GM12801 (cell line): ENCODE data around the gene RAB11FIP4.

Source experiments
- CTCF ChIP-seq: IDR thresholded peaks from one replicate; pipeline ENCODE4 v1.5.1; 2011; ENCODE audit warnings: control low read depth; ENCODE audit not compliant: insufficient read length; ENCODE audit errors: extremely low read depth

Gene RAB11FIP4

GRCh38 chr17:31525801-31526549, 134.5 kb downstream of the RAB11FIP4 start:
- TF ChIP-seq CTCF, result no peak

DNA sequence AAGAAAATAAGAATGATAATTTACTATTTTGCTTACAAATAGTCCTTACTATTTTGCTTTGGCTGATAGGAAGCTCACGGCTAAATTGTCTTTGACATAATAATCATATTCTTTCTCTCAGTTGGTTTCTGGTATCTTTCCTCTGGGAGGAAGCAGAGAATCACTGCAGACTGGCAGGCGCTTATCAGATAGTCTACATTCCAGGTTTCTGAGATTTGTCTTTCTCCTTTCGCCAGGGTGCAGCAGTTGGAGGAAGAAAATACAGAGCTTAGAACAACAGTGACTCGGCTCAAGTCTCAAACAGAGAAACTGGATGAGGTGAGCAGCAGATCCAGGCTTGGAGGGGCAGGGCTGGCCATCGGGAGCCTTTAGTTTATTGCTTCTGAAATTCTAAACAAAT, 136.1 kb downstream of the RAB11FIP4 start:
- TF ChIP-seq CTCF, result no peak

- TF ChIP-seq CTCF, result no peak
These were observed 136.9 kb downstream of the RAB11FIP4 start for GRCh38 chr17:31528291-31528874.

GRCh38 chr17:31529841-31530251, 138.4 kb downstream of the RAB11FIP4 start:
- TF ChIP-seq CTCF, result no peak

DNA sequence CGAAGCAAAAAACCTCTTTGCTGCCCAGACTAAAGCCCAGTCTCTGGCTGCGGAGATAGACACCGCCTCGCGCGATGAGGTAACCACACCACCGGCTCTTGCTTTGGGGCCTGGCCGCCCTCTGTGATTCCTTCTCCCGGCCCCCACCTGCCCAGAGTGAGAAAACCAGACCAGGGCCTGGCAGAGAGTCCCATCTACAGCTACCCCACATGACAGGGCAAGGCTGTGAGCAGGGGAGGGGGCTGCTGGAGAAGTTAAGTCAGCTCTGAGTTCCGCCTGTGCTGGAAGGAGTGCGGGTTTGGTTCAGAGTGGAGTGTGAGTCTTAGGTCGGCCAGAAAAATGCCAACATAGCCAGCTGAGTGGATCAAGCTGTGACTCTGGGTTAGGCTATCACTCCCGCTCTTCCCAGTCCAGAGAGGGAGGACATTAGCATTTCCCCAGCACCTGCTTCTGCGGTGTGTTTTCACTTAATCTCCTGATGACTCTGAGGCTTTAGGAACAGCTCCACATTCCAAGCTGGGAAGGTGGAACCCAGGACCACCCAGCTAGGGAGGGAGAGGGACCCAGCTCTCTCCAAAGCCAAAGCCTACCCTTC, 139.0 kb downstream of the RAB11FIP4 start:
- TF ChIP-seq CTCF, result no peak

DNA sequence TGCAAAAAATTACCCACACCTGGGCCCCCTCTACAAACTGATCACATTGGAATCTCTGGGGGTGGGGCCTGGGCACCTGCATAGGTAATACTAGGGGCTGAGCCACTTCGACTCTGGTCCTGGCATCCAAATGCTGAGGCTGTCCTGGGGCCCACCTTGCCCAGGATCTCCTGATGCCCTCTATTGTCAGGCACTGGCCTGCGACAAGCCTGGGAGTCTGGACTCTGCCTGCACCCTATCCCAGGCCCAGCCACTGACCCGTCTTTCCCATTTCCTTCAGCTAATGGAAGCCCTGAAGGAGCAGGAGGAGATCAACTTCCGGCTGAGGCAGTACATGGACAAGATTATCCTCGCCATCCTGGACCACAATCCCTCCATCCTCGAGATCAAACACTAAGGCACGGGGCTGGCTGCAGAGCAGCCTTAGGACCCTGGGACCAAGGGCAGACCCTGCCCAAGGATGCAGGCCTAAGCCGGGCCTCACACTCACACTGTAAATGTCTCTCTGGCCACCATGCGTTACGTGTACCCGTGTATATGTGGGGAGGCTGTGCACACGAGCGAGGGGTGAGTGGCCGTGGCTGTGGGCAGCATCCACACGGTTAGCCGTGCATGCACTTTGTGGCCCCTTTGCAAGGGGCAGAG, 140.0 kb downstream of the RAB11FIP4 start:
- no peak for TF ChIP-seq CTCF

DNA sequence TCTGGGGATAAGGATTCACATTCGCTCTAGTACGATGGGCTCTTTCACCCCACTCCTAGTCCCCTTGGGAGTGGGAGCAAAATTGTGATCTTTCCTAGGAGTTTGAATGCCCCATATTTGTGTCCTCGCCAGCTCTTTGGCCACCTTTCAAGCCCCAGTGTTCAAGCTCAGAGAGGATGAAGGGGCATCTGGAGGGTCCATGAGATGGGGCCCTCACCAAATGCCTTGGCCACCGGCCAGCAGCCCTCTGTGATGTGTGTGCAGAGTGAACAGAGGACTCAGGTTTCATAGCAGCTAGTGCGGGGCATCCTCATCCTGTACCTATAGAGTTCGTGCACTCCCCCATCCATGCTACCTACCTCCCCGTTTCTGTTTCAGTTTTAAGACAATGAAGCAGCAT, 140.6 kb downstream of the RAB11FIP4 start:
- TF ChIP-seq CTCF, result no peak
